Measurements from ENCODE around the gene UBTF.

DNA sequence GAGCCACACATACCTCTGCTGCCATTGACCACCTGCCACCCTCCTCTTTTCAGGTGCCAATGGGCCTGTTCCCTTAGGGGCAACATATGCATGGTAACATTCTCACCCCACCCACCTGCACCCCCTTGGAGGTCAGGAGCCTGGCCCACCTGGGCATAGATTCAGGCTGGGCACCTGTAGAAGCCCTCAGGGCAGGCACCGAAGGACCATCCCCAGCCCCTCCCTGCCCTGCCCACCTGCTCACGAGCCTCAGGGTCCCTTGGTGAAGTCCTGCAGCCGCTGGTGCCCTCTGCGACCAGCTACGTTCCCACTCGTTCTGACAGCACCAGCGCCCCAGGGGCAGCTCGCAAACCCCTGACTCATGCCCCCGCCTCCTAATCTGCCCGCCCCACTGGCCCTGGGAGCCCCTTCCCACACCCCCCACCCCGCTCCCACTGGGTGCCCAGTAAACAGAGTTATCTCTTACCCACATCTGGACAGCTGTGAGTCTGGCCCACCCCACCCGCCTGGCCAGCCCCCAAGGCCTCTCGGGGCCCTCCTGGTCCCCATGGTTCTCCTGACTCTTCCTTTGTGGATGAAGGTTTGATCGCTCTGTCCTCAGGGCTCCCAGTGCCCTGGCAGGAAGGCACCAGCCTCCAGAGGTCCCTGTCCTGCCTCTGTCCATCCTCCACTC, 48.5 kb upstream of the UBTF start, which contains the start of gene SLC4A1:
- TF ChIP-seq, protein P1, sequence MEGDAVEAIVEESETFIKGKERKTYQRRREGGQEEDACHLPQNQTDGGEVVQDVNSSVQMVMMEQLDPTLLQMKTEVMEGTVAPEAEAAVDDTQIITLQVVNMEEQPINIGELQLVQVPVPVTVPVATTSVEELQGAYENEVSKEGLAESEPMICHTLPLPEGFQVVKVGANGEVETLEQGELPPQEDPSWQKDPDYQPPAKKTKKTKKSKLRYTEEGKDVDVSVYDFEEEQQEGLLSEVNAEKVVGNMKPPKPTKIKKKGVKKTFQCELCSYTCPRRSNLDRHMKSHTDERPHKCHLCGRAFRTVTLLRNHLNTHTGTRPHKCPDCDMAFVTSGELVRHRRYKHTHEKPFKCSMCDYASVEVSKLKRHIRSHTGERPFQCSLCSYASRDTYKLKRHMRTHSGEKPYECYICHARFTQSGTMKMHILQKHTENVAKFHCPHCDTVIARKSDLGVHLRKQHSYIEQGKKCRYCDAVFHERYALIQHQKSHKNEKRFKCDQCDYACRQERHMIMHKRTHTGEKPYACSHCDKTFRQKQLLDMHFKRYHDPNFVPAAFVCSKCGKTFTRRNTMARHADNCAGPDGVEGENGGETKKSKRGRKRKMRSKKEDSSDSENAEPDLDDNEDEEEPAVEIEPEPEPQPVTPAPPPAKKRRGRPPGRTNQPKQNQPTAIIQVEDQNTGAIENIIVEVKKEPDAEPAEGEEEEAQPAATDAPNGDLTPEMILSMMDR (IDR thresholded peaks at IDR 0.05), result no peak
- TF ChIP-seq POLR2A (IDR thresholded peaks at IDR 0.05), result no peak
